Activated naive CD4-positive, alpha-beta T cell treated with anti-CD3 and anti-CD28 coated beads, Interleukin-2, amount 50 U/mL, for 16 hours (primary cell): ENCODE data around the gene IL33.

Experiments
- DNase-seq: peaks from one replicate; pipeline ENCODE4 v3.0.0-alpha.2; 2020

Gene IL33

DNA sequence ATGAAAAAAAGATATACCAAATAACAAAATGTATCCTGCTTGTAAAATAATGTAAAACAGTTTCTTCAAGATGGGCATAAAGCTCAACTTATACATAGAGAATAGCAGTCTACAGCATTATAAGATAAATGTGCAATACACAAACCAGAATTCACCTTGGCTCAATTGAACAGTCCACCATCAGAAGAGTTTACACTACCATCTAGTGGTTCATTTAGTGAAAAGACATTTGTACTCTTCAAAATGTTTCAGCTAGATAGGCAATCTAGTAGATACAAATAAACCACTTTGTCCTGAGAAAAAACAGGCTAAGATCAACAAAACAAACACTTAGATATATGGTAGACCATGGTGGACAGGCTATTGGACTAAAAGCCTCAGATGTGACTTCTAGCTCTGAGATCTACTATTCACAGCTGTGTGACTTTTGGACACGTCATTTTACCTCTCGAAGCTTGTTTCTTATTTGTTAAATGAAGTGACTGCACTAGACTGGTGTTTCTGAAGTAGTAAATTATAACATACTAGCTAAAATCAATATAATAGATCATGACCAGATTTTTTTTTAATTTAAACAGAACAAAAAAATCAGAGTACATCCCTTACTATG is 90.5 kb downstream of the IL33 start:
- no peak for DNase-seq
